Tibial artery (tissue), 4 donors: ENCODE results near the gene BRWD1.
A peak's percentile ranks its signal among the peaks of the same experiment; 100 is the strongest.

Experiments
- DNase-seq, 2 donors: peaks; one replicate each; pipeline ENCODE4 v3.0.0-alpha.2; 2019
- H3K27ac ChIP-seq, 2 donors: fragments of 200-600 bp; sonication (generic) in 1 of 2; 1 replicate in 1 of 2; 2 replicates in 1 of 2; pipeline ENCODE4 v1.5.1; 2018 to 2019; ENCODE audit warnings: mild to moderate bottlenecking in 1 of 2
- H3K27me3 ChIP-seq, 2 donors: fragments of 200-600 bp; sonication (generic) in 1 of 2; one replicate each; pipeline versions ENCODE4 v1.5.1 to v1.6.0; 2016 to 2019
- H3K36me3 ChIP-seq, 3 donors: fragments of 200-600 bp; sonication (generic) in 2 of 3; one replicate each; pipeline ENCODE4 v1.5.1; 2016 to 2019; ENCODE audit warnings: mild to moderate bottlenecking in 2 of 3
- H3K4me1 ChIP-seq, 4 donors: fragments of 200-600 bp; sonication (generic) in 2 of 4; 1 replicate in 3 of 4; 2 replicates in 1 of 4; pipeline ENCODE4 v1.5.1; 2016 to 2019
- H3K4me3 ChIP-seq, 2 donors: fragments of 200-600 bp; sonication (generic) in 1 of 2; 1 replicate in 1 of 2; 2 replicates in 1 of 2; pipeline ENCODE4 v1.5.1; 2018 to 2019; ENCODE audit warnings: mild to moderate bottlenecking in 2 of 2
- H3K9me3 ChIP-seq, 3 donors: fragments of 200-600 bp; sonication (generic) in 1 of 3; one replicate each; pipeline ENCODE4 v1.5.1; 2016 to 2019
- intact Hi-C: fragments of 100-400 bp; cut with DNase I; formaldehyde crosslinking; loops from one replicate; pipeline ENCODE4 v1.15.0; 2023; ENCODE audit warnings: low total_unique reads
- TF ChIP-seq, protein P1 (sequence below), 2 experiments: fragments of 200-600 bp in 1 of 2; fragments of 450-650 bp in 1 of 2; IDR thresholded peaks; one replicate each; pipeline ENCODE4 v1.5.1; 2017 to 2019; ENCODE audit warnings: antibody characterized with exemption in 2 of 2, mild to moderate bottlenecking in 1 of 2, moderate library complexity in 1 of 2

Gene BRWD1

GRCh38 chr21:39314143-39315027 is 953 bp upstream of the BRWD1 start:
- DNase-seq, result peak; percentile 43 to 71
- intact Hi-C loops, result loop anchor here (2.0 kb wide), 2 partner anchors 64 to 74 kb away; no protein-coding TSS in a partner anchor
- Histone ChIP-seq H3K4me1 (peaks cover 0 to 17% (median 5%) of the 10 kb centered on the region in 4 donors), H3K27me3 (no peaks in the 10 kb centered on the region), H3K4me3 (peak overlapping the region; percentile 95 to 98), H3K27ac (peak overlapping the region; percentile 96 to 98), H3K36me3 (peaks cover 0 to under 1% (median 0%) of the 10 kb centered on the region in 3 donors), H3K9me3 (no peaks in the 10 kb centered on the region)
- TF ChIP-seq, protein P1, sequence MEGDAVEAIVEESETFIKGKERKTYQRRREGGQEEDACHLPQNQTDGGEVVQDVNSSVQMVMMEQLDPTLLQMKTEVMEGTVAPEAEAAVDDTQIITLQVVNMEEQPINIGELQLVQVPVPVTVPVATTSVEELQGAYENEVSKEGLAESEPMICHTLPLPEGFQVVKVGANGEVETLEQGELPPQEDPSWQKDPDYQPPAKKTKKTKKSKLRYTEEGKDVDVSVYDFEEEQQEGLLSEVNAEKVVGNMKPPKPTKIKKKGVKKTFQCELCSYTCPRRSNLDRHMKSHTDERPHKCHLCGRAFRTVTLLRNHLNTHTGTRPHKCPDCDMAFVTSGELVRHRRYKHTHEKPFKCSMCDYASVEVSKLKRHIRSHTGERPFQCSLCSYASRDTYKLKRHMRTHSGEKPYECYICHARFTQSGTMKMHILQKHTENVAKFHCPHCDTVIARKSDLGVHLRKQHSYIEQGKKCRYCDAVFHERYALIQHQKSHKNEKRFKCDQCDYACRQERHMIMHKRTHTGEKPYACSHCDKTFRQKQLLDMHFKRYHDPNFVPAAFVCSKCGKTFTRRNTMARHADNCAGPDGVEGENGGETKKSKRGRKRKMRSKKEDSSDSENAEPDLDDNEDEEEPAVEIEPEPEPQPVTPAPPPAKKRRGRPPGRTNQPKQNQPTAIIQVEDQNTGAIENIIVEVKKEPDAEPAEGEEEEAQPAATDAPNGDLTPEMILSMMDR (IDR thresholded peaks at IDR 0.05), result no peak

GRCh38 chr21:39313042-39313570 is 326 bp downstream of the BRWD1 start:
- DNase-seq, result peak in 1 of 2 donors; percentile 66
- Histone ChIP-seq H3K4me1 (peaks cover 0 to 17% (median 5%) of the 10 kb centered on the region in 4 donors), H3K27me3 (no peaks in the 10 kb centered on the region), H3K4me3 (peak overlapping the region; percentile 95 to 98), H3K27ac (peak overlapping the region; percentile 96 to 98), H3K36me3 (peaks cover 0 to 8% (median 0%) of the 10 kb centered on the region in 3 donors), H3K9me3 (no peaks in the 10 kb centered on the region)
- intact Hi-C loops, result loop anchor here (2.0 kb wide), 1 partner anchor 36 kb away; the partner anchor contains the start of gene HMGN1
- TF ChIP-seq, protein P1 (IDR thresholded peaks at IDR 0.05), result no peak

DNA sequence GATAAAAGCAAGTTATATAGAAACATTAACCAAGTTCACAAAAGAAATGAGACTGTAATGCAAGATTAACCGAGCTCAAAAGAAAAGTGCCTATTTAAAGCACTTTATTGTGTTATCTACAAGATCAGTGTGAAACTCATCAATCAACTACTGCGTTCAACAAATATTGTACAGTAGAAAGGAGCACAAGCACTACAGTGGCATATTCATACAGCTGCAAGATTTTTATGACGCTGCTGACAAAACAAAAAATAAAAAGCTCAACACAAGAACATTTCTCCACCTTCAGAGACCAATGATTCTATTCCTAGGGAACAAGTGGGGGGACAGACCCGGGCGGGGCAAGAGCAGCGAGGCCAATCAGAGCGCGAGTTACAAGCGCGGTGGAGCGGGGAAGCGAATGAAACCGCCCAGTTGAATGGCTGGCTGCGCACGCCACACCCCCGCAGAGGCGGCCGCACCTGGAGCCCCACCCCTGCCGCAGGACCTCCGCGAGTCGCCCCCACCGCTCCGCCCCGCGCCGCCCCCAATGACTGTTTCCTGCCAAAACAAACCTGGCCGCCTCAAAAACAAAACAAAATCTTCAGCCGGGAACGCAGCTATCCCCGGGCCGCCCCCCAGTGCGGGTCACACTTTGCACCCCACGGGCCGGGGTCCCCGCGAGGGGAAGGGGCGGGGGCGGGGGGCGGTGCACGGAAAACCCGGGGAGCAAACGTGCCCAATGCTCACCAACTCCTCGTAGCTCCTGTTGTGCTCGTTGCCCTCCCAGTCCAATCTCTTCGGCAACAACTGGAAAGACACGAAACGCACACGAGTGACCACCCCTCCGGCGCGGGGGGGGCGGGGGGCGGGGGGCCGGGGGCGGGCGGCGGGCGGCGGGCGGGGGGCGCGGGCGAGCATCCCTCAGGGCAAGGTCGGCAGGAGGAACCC is 1.1 kb downstream of the BRWD1 start:
- Histone ChIP-seq H3K4me3 (peak overlapping the region; percentile 95 to 98), H3K27me3 (no peaks in the 10 kb centered on the region), H3K4me1 (peaks cover 0 to 17% (median 5%) of the 10 kb centered on the region in 4 donors), H3K9me3 (no peaks in the 10 kb centered on the region), H3K36me3 (peaks cover 0 to 8% (median 0%) of the 10 kb centered on the region in 3 donors), H3K27ac (peak overlapping the region; percentile 96 to 98)
- DNase-seq, result peak; percentile 91 to 96
- TF ChIP-seq, protein P1 (IDR thresholded peaks at IDR 0.05), result no peak
- intact Hi-C loops, result loop anchor here (2.0 kb wide), 1 partner anchor 36 kb away; the partner anchor contains the start of gene HMGN1

DNA sequence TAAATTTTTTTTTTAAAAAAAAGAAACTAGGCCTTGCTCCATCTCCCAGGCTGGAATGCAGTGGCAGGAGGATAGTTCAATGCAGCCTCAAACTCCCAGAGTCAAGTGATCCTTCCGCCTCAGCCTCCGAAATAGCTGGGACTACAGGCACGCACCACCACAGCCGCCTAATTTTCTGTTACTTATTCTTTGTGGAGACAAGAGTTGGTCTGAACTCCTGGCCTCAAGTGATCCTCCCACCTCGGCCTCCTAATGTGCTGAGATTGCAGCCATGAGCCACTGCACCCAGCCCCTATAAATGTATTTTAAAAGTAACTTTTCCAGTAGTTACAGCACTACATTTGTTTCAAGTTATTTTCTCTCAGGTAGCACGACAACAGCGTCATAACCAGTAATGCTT is 2.3 kb downstream of the BRWD1 start:
- no peak for DNase-seq
- peaks cover 0 to 8% (median 0%) of the 10 kb centered on the region in 3 donors for H3K36me3 ChIP-seq
- no peak overlapping the region for H3K4me3 ChIP-seq
- H3K9me3 ChIP-seq, result no peaks in the 10 kb centered on the region
- no peak overlapping the region for H3K27ac ChIP-seq
- no peaks in the 10 kb centered on the region for H3K27me3 ChIP-seq
- intact Hi-C loops, result no loop called here
- TF ChIP-seq, protein P1 (IDR thresholded peaks at IDR 0.05), result no peak
- peaks cover 0 to 17% (median 5%) of the 10 kb centered on the region in 4 donors for H3K4me1 ChIP-seq

DNA sequence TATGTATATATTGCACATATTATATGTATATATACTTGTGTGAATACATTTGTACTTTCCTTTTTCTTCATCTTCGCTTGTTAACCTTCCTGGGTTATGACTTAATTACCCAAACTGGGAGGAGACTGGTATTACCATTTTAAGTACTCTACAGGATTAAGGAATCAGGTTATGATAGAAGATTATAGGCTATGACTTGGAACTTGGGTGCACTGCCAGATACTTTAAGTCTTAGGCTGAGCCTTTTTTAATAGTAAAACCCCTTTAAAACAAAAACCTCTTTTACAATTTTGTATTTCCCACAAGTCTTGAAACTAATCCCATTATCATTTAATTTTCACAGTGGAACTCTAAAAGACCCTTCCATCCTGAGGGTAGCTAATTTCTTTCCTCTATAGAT is 6.0 kb downstream of the BRWD1 start:
- no peak overlapping the region for H3K27ac ChIP-seq
- TF ChIP-seq, protein P1 (IDR thresholded peaks at IDR 0.05), result no peak
- no peaks in the 10 kb centered on the region for H3K27me3 ChIP-seq
- H3K36me3 ChIP-seq, result peaks cover 12 to 20% (median 16%) of the 10 kb centered on the region in 3 donors
- peaks cover 0 to 12% (median 3%) of the 10 kb centered on the region in 4 donors for H3K4me1 ChIP-seq
- no peak for DNase-seq
- H3K4me3 ChIP-seq, result no peak overlapping the region
- intact Hi-C loops, result no loop called here
- H3K9me3 ChIP-seq, result no peaks in the 10 kb centered on the region
